Measurements from ENCODE around the gene POU5F2.

GRCh38 chr5:93746406-93747056 is 5.1 kb upstream of the POU5F2 start:
- TF ChIP-seq, protein P1, sequence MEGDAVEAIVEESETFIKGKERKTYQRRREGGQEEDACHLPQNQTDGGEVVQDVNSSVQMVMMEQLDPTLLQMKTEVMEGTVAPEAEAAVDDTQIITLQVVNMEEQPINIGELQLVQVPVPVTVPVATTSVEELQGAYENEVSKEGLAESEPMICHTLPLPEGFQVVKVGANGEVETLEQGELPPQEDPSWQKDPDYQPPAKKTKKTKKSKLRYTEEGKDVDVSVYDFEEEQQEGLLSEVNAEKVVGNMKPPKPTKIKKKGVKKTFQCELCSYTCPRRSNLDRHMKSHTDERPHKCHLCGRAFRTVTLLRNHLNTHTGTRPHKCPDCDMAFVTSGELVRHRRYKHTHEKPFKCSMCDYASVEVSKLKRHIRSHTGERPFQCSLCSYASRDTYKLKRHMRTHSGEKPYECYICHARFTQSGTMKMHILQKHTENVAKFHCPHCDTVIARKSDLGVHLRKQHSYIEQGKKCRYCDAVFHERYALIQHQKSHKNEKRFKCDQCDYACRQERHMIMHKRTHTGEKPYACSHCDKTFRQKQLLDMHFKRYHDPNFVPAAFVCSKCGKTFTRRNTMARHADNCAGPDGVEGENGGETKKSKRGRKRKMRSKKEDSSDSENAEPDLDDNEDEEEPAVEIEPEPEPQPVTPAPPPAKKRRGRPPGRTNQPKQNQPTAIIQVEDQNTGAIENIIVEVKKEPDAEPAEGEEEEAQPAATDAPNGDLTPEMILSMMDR (IDR thresholded peaks at IDR 0.05 in 8 of 11, conservative IDR thresholded peaks at IDR 0.05 in 3 of 11), result no peak
- TF ChIP-seq POLR2AphosphoS5 (IDR thresholded peaks at IDR 0.05) (no peak), POLR2A (IDR thresholded peaks at IDR 0.05) (no peak)

Data from spleen (tissue), 7 donors.